HuH-7 (cell line): ENCODE data around the gene NRM.
A peak's percentile ranks its signal among the peaks of the same experiment; 100 is the strongest.
"Not testable (repeated sequence)": the region's sequence is repeated elsewhere in the genome, so short reads cannot be mapped to it uniquely, and the experiment has no call there.

Source experiments
- DNase-seq: peaks from one replicate; pipeline ENCODE4 v3.0.0; 2011; ENCODE audit warnings: low spot score

Gene NRM

GRCh38 chr6:30687659-30688431 lies 2.9 kb downstream of the NRM start:
- no peak for DNase-seq

GRCh38 chr6:30686908-30687658 lies 3.7 kb downstream of the NRM start:
- DNase-seq = peak; percentile 65

GRCh38 chr6:30686009-30686907 lies 4.5 kb downstream of the NRM start, which contains the start of gene PPP1R18:
PPP1R18 (minus strand) TSS chr6:30686645; CDS start chr6:30686018, 627 bp downstream.
- DNase-seq = peak; percentile 54

- no peak for DNase-seq
Measured at GRCh38 chr6:30685157-30686008, 5.4 kb downstream of the NRM start.

- no peak for DNase-seq
Measured at GRCh38 chr6:30684386-30685156, 6.2 kb downstream of the NRM start.

- no peak for DNase-seq
Measured at GRCh38 chr6:30683980-30684338, 6.8 kb downstream of the NRM start.

- no peak for DNase-seq
Measured at GRCh38 chr6:30683183-30683979, 7.4 kb downstream of the NRM start.

- no peak for DNase-seq
Measured at GRCh38 chr6:30682143-30683117, 8.4 kb downstream of the NRM start.

GRCh38 chr6:30681766-30682142 lies 9.0 kb downstream of the NRM start:
- DNase-seq = no peak

GRCh38 chr6:30679765-30680535 lies 10.8 kb downstream of the NRM start:
- DNase-seq = no peak

GRCh38 chr6:30678964-30679726 lies 11.6 kb downstream of the NRM start:
- DNase-seq = peak; percentile 83

- DNase-seq = no peak
Measured at GRCh38 chr6:30676660-30677285, 14.0 kb downstream of the NRM start.

GRCh38 chr6:30672445-30673253 lies 18.1 kb downstream of the NRM start, which contains the start of gene DHX16:
DHX16 (minus strand) TSS chr6:30673006; CDS start chr6:30672841, 165 bp downstream.
- DNase-seq = peak; percentile 80

GRCh38 chr6:30670760-30671527 lies 19.8 kb downstream of the NRM start:
- DNase-seq = peak; percentile 44

GRCh38 chr6:30666300-30666699 lies 24.5 kb downstream of the NRM start:
- not testable (repeated sequence) for DNase-seq
